ENCODE measurements around the gene ADAMTS14.

GRCh38 chr10:70684839-70685454, 12.6 kb downstream of the ADAMTS14 start:
- TF ChIP-seq CTCF (IDR thresholded peaks at IDR 0.05; ENCODE audit: low read length) (no peak), EZH2phosphoT487 (IDR thresholded peaks at IDR 0.05; ENCODE audit: low read length) (no peak)
